Measurements from ENCODE around the gene PLVAP.

Gene PLVAP

DNA sequence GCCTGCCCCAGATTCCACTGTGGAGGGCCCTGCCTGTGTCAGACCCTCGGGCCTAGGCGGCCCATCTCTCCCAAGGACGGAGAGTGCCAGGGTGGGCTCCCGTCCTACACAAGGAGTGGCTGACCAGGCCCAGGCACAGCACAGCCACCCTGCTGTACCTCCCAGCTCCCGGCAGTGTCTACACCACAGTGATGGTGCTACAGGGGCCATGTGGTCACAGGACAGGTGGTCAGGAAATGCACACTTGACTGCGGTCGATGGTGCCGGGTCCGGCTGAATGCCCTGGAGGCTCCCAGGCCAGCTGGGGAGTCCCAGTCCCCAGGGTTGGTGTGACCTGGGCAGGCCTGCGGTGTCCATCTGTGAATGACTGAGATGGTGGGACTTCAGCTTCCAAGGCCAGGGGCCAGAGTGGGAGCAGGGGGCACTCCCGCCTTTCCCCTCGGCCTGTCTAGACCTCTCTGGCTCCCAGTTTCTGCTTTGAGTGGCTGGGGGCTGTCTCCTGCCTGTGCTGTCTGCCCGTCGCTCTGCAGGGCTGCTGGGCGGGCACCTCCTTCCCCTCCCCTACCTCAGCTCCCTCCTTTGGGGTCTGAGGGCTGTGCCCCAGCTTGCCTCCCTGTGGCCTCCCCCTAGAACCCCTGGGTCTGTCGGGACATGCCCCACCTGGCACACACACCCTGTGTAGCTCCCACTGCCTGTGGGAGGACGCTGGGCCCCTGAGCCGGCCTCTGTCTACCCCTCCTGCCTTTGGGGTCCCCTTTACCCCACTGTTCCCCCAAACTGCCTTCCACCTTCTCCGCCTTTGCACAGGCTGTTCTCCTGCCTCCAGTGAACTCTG lies 55.3 kb downstream of the PLVAP start:
- TF ChIP-seq POLR2A (IDR thresholded peaks at IDR 0.05; ENCODE audit: low read length) (no peak), GATA1 (IDR thresholded peaks at IDR 0.05; ENCODE audit: low read depth, low read length) (no peak)
- no peak for DNase-seq

DNA sequence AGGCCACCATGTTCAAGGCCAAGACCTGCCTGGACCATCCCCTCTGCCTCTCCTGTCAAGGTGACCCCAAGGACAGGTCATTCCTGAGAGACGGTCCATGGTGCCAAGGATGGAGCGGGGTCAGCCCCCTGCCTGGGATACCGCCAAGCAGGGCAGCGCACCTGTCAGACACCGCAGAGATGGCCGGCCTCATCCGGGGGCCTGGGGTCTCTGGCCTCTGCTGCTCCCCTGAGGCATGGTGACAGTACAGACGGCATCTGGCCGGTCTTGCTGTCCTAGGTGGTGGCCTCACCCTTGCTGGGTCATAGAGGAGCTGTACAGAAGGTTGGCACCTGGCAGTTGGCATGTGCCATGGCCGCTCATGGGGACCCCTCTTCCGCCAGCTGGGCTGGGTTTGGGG lies 56.7 kb downstream of the PLVAP start:
- DNase-seq = no peak
- no peak for TF ChIP-seq POLR2A (IDR thresholded peaks at IDR 0.05; ENCODE audit: low read length)

DNA sequence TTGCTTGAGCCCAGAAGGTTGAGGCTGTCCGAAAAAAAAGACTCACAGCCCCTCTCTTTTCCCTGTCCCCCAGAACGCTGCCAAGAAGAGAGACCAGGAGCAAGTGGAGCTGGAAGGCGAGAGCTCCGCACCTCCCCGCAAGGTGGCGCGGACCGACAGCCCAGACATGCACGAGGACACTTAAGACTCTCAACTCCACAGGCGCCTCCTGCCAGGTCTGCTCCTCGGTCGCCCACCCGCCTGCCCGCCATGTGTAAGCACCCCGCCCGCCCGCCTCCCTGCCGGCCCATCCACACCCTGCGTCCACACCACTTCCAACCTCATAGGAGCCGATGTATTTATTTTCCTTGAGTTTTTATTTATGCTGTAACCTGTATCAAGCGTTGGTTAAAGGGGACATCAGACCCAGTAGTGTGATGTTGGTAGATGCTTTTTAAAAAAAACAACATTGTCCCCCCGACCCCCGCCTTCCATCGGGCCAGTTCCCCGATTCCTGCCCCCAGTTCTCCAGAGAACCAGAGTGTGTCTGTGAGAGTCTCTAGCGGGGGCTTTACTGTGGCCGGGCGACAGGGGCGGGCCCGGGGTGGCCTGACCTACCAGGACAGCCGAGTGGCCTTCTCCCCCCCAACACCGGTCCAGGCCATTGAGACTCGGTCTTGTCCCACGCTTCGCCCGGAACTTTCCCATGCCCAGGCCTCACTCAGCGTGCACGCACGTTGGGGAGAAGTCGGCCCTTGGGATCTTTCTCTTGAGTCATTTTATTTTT lies 57.5 kb downstream of the PLVAP start:
- no peak for TF ChIP-seq POLR2A (IDR thresholded peaks at IDR 0.05; ENCODE audit: low read length)
- no peak for TF ChIP-seq GATA1 (IDR thresholded peaks at IDR 0.05; ENCODE audit: low read depth, low read length)
- no peak for DNase-seq

DNA sequence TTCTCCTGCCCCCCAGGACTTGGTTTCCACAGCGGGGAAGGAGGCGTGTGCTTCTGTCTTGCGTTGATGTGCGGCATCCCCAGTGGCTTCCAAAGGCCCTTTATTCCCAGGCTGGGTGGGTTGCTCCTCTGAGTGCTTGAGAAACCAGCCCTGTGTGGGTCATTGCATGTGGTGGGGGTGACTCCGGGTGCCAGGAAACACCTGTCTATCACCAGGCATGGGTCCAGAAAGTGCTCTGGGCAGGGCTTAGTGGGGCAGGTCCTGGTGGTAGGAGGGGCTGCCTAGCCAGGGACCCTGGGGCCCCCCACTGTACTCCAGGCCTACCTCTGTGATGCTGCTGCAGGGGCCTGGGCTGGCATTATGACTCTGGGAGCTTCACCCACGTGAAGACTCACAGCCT lies 58.2 kb downstream of the PLVAP start:
- no peak for DNase-seq
- TF ChIP-seq POLR2A (IDR thresholded peaks at IDR 0.05; ENCODE audit: low read length) (no peak), GATA1 (IDR thresholded peaks at IDR 0.05; ENCODE audit: low read depth, low read length) (no peak)

DNA sequence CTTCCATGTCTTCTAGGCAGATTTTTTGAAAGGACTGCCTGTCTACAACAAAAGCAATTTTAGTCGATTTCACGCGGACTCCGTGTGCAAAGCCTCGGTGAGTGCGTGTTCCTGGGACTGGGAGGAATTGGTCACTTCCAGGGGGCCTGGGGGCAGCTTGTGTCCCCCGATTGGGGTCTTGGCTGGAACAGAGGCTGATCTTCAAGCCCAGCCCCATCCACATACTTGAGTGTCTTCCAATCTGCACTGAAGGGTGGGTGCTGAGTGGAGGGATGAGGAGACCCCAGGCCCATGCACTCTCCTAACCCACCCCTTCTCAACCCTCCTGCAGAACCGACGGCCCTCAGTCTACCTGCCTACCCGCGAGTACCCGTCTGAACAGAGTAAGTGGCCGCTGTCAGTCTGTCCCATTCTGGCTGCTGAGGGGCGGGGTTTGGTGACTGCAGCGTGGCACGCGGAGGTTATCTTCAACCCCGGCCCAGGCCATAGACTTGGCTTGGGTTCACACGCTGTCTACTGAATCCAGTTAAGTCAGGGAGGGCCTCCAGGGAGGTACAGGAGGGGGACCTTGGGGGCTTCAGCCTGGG lies 63.0 kb downstream of the PLVAP start:
- peak; percentile 70 to 71 for DNase-seq
- no peak for TF ChIP-seq GATA1 (IDR thresholded peaks at IDR 0.05; ENCODE audit: low read depth, low read length)
- no peak for TF ChIP-seq POLR2A (IDR thresholded peaks at IDR 0.05; ENCODE audit: low read length)

DNA sequence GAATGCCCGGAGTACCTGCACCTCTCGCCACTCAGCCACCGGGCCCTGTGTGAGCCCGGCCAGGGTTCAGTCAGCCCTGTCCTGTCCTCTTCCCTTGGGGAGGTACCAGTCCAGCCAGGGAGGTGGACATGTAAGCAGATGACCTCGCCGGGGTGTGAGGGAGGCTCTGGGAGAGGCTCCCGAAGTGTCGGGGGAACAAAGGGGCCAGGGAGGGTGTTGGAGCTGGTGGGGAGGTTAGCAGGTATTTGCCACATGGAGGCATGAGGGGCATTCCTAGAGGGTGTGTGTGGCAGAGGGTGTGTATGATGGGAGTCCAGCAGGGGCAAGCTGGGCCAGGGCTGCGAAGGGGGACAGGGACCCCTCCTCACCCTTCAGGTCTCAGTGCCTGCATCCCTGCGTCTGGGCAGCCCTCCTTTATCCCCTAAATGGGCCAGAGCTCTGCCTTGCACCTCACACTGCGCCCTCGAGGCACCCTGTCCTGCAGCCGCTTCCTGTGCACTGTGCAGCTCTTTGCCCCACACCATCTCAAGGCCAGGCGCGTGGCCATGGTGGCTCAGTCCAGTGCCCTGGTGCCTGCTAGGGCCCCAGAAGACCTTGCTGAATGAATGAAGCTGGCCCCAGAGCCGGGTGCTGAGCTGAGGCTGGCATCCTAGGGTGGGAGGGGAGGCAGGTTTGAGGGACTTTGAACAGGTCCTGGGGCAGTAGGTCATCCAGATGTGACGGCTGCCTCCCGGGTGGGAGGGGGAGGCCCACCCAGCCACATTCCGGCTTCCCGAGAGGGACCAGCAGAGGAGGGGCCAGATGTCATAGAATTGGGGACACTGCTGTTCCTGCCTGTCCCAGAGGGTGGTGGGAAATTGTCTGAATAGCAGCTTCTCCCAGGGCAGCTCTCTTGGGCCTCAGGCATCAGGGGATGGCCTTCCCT lies 64.7 kb downstream of the PLVAP start:
- no peak for TF ChIP-seq GATA1 (IDR thresholded peaks at IDR 0.05; ENCODE audit: low read depth, low read length)
- no peak for TF ChIP-seq POLR2A (IDR thresholded peaks at IDR 0.05; ENCODE audit: low read length)
- no peak for DNase-seq

DNA sequence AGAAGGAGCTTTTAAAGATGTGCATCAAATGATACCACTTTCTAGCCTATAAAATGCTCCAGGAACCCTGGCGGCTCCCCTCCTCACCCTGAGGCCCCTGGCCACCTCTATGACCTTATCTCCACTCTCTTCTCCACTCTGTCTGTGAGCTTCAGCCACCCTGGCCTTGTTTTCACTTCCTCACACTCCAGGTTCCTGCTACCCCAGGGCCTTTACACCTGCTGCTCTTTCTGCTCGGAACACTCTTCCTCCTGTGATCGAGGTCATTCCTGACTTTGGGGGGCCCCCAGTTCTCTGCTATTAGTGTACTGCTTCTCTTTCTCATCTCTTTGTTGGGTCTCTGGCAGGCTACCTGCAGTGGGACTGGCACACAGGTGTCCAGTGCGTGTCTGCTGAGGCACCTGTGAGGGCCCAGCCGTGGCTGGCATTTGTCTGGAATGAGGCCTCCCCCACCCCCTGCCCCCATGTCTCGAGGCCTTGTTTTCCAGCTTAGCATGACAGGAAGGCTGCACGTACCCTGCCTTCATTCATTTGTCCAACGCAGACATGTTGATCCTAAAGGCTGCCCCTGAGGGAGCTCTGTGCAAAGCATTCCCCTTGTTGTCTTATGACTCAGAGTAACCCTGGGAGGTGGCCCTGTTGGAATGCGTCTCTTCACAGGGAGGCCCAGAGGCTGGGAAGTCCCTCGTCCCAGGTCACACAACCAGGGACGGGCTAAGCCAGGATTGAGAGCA lies 65.5 kb downstream of the PLVAP start:
- DNase-seq = no peak
- no peak for TF ChIP-seq POLR2A (IDR thresholded peaks at IDR 0.05; ENCODE audit: low read length)
- no peak for TF ChIP-seq GATA1 (IDR thresholded peaks at IDR 0.05; ENCODE audit: low read depth, low read length)

DNA sequence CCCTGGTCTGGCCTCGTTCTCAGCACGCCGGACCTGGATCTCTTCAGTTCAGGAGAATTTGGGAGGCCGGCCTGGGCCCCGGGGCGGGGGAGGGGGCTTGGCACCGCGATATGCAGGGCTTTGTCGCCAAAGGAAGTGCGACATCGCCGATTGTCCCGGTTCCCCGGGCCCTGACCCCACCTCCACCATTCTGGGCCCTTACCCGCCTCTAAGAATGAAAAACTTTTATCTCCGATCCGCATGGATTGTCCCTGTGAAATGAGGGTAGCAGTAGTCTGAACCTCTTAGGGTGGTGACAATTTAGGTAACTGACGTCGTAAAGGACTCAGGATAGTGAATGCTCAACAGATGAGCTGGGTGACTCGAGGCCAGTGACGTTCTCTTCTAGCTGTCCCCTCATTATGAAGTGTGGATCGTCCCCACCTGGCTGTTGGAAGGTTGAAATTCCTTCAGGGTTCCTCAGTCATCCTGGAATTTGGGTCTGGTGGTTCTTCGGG lies 67.1 kb downstream of the PLVAP start:
- DNase-seq = peak in 1 of 2 experiments; percentile 64
- TF ChIP-seq POLR2A (IDR thresholded peaks at IDR 0.05; ENCODE audit: low read length) (no peak), GATA1 (IDR thresholded peaks at IDR 0.05; ENCODE audit: low read depth, low read length) (no peak)

DNA sequence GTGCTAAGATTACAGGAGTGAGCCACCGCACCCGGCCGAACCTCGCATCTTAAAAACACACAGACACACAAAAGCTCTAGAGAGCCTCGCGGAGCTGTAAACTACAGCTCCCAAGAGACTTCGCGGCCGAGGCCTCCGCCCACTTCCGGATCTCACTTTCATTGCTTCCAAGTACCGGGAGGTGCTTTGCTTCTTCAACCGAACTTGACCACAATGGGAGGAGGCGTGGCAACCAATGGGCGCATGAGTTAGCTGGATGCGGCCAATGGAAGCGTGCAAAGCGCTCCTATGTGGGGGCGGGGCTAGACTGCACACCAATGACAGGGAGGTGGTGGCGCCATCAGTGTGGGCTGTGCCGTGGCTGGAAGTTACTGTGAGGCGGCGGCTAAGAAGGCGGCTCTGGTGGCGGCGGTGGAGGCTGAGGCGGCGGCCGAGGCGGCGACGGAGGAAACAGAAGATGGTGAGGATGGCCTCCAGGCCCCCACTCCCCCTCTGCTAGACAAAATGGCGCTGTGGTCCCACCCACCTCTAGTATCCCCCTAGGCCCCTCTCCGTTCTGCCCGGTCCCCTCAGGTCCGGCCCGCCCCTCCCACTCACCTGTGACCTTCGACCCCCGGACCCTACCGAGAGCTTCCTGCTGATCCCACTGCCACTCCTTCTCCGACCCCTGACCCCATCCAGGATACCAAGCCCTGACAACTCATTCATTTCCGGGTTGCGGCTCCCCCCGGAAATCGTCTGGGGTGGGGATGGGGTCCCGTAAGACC lies 67.8 kb downstream of the PLVAP start, which contains the start of gene DDA1:
Gene DDA1 (plus strand): TSS at position 366 of the 767 bp plus-strand sequence. CDS start 92 bp downstream, at position 458.
- TF ChIP-seq POLR2A (IDR thresholded peaks at IDR 0.05; ENCODE audit: low read length) (peak; percentile 80), GATA1 (IDR thresholded peaks at IDR 0.05; ENCODE audit: low read depth, low read length) (no peak)
- DNase-seq = peak; percentile 100

DNA sequence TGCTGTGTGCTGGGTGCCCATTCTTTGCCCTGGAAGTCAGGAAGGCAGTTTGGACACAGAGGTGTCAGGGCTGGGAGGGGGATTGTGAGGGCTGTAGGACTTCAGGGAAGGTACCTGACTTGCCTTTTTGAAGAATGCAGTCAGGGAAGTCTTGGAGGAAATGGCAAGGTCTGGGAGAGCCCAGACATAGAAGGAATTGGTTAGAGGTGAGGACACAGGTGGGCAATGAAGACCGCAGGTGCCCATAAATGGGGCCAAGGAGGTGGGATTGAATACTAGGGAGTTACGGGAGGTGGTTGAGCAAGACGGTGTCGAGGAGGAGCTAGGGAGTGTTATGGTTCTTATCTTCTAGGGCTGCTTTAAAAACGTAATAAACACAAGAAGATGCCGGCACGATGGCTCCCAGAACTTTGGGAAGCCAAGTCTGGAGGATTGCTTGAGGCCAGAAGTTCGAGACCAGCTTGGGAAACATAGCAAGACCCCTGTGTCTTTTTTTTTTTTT lies 69.2 kb downstream of the PLVAP start:
- no peak for DNase-seq
- TF ChIP-seq GATA1 (IDR thresholded peaks at IDR 0.05; ENCODE audit: low read depth, low read length) = no peak

DNA sequence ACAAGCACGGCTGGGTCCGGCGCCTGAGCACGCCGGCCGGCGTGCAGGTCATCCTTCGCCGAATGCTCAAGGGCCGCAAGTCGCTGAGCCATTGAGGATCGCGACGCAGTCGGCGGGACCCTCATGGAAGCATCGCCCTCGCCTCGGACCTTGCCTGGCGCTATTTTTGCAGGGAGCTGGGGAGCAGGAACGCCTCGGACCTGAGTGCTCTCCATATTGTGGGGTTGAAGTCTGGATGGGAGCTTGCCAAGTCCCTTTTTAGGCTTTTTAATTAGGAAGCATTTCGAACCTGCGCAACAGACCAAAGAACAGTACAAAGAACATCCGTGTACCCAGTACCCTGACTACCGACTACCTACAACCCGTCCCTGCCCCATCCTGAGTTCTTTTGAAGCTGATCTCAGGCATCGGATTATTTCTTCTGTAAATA lies 70.8 kb downstream of the PLVAP start:
- TF ChIP-seq GATA1 (IDR thresholded peaks at IDR 0.05; ENCODE audit: low read depth, low read length) (no peak), POLR2A (IDR thresholded peaks at IDR 0.05; ENCODE audit: low read length) (no peak)
- DNase-seq = no peak

All from erythroblast (primary cell).